GM23338 (cell line): ENCODE results near the gene SLC9A9. TPM values are rescaled to one million over a fixed set of nuclear protein-coding genes. Genes with fewer than 3 reads are reported as not detected.

Experiments
- ATAC-seq: fragments of 200-7000 bp; cut with Tn5 transposase; 3 replicates; pipeline ENCODE4 v1.9.1; 2020
- DNase-seq: peaks from one replicate; pipeline ENCODE4 v3.0.0-alpha.2; 2015; ENCODE audit warnings: low spot score
- H2AFZ ChIP-seq: fragments of 200-600 bp; sonication (generic); 2 replicates; pipeline ENCODE4 v1.8.0; 2016; ENCODE audit warnings: antibody characterized with exemption, mild to moderate bottlenecking, moderate library complexity
- H3F3A ChIP-seq: fragments of 200-600 bp; sonication (generic); replicated peaks from 2 replicates; pipeline ENCODE4 v1.8.0; 2017; ENCODE audit warnings: antibody characterized with exemption, mixed run types, low read depth
- H3K27ac ChIP-seq: fragments of 200-600 bp; sonication (generic); 2 replicates; pipeline ENCODE4 v1.6.1; 2016; ENCODE audit warnings: low read depth
- H3K27me3 ChIP-seq: fragments of 200-600 bp; sonication (generic); 2 replicates; pipeline ENCODE4 v1.8.0; 2016; ENCODE audit warnings: mild to moderate bottlenecking, mixed run types, moderate library complexity; ENCODE audit not compliant: insufficient read depth
- H3K36me3 ChIP-seq: fragments of 200-600 bp; sonication (generic); 2 replicates; pipeline ENCODE4 v1.8.0; 2016; ENCODE audit warnings: mild to moderate bottlenecking; ENCODE audit not compliant: insufficient read depth
- H3K4me1 ChIP-seq: fragments of 200-600 bp; sonication (generic); 2 replicates; pipeline ENCODE4 v1.8.0; 2016; ENCODE audit warnings: mild to moderate bottlenecking, moderate library complexity; ENCODE audit not compliant: insufficient read depth
- H3K4me2 ChIP-seq: fragments of 200-600 bp; sonication (generic); 2 replicates; pipeline ENCODE4 v1.7.1; 2017; ENCODE audit warnings: mixed run types
- H3K4me3 ChIP-seq: fragments of 200-600 bp; sonication (generic); 2 replicates; pipeline ENCODE4 v1.6.1; 2016; ENCODE audit warnings: mixed run types
- H3K79me2 ChIP-seq: fragments of 200-600 bp; sonication (generic); replicated peaks from 2 replicates; pipeline ENCODE4 v1.8.0; 2017; ENCODE audit warnings: mild to moderate bottlenecking; ENCODE audit not compliant: insufficient read depth
- H3K9me2 ChIP-seq: fragments of 200-600 bp; sonication (generic); 2 replicates; pipeline ENCODE4 v1.8.0; 2017; ENCODE audit not compliant: insufficient read depth
- H4K20me1 ChIP-seq: fragments of 200-600 bp; sonication (generic); replicated peaks from 2 replicates; pipeline ENCODE4 v1.8.0; 2017; ENCODE audit warnings: mild to moderate bottlenecking; ENCODE audit not compliant: insufficient read depth
- H3K27ac Mint-ChIP-seq: 2 replicates; pipeline ENCODE4 v1.8.0; 2020; ENCODE audit warnings: inconsistent platforms, mild to moderate bottlenecking, moderate library complexity, mixed read lengths
- H3K27me3 Mint-ChIP-seq: 3 replicates; pipeline ENCODE4 v1.8.0; 2022; ENCODE audit warnings: low read depth, mild to moderate bottlenecking, moderate library complexity, mixed read lengths, inconsistent platforms; ENCODE audit not compliant: insufficient read depth, poor library complexity
- H3K36me3 Mint-ChIP-seq: 3 replicates; pipeline ENCODE4 v1.8.0; 2021; ENCODE audit warnings: low read depth, mild to moderate bottlenecking, inconsistent platforms, moderate library complexity, mixed read lengths
- H3K4me1 Mint-ChIP-seq: 3 replicates; pipeline ENCODE4 v1.8.0; 2020; ENCODE audit warnings: mild to moderate bottlenecking, inconsistent platforms, mixed read lengths
- H3K4me3 Mint-ChIP-seq: 3 replicates; pipeline ENCODE4 v1.8.0; 2021; ENCODE audit warnings: moderate library complexity, mild to moderate bottlenecking, inconsistent platforms, mixed read lengths
- H3K9me3 Mint-ChIP-seq: 3 replicates; pipeline ENCODE4 v1.8.0; 2020; ENCODE audit warnings: moderate library complexity, mild to moderate bottlenecking, inconsistent platforms, mixed read lengths
- EZH2phosphoT487 ChIP-seq: fragments of 200-600 bp; sonication (generic); IDR thresholded peaks from one replicate; pipeline ENCODE4 v1.8.1; 2018; ENCODE audit warnings: antibody characterized with exemption; ENCODE audit not compliant: unreplicated experiment
- STAT1 ChIP-seq: IDR thresholded peaks from one replicate; pipeline ENCODE4 v1.6.1; 2016; ENCODE audit warnings: antibody characterized with exemption; ENCODE audit not compliant: unreplicated experiment
- ZNF114 ChIP-seq: fragments of 250-450 bp; sonication (Bioruptor Pico); IDR thresholded peaks from 2 replicates; pipeline ENCODE4 v1.5.0; 2020; ENCODE audit warnings: mild to moderate bottlenecking, moderate library complexity
- polyA plus RNA-seq: library from polyadenylated mRNA; unstranded; fragments of >200 nt; fragmentation: Nextera tagmentation; extraction: Ambion mirVana; gene quantifications from 2 replicates; pipeline ENCODE4 v1.2.1, GENCODE V29; 2016
- total RNA-seq: library from RNA; depleted of rRNA; stranded (reverse); fragments of >200 nt; shearing (Covaris generic); gene quantifications from 2 replicates; pipeline ENCODE4 v1.2.3, GENCODE V29; 2014
- TF ChIP-seq, protein P1 (sequence below): IDR thresholded peaks from 2 replicates; pipeline ENCODE4 v1.6.1; 2016; ENCODE audit warnings: antibody characterized with exemption
- TF ChIP-seq, protein P2 (sequence below), 2 experiments: fragments of 200-600 bp in 1 of 2; sonication (generic) in 1 of 2; conservative IDR thresholded peaks; 2 replicates each; pipeline versions ENCODE4 v1.5.1 to v1.6.1; 2016 to 2017; ENCODE audit warnings: antibody characterized with exemption in 2 of 2, low read depth in 2 of 2, mild to moderate bottlenecking in 2 of 2, moderate library complexity in 1 of 2

Gene SLC9A9
- total and polyA plus RNA-seq, 2 experiments from 2014 or later, result 1.3 to 1.6 TPM

DNA sequence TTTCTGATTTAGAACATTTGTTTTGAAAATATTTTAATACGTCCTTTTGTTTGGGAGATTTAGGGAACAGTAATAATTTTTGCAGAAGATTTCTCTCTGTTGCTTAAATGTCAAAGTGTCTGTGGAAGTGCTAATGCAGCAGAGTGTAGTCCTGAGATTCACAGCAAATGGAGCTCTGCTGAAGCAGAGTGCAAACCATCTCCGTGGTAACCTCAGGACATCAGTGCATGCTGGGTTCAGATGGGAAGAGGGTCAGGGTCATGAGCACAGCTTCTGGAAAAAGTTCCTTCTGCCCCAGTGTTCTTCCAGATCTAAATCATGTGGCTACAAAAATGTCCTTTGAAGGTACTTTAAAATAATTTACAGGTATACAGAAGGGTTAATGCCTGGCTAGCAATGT is 39.9 kb upstream of the SLC9A9 start:
- DNase-seq (peak; percentile 10), ATAC-seq (peak; percentile 54)
- Mint-ChIP-seq H3K27ac (peak overlapping the region; percentile 53; the same call in 1 of the 2 replicates), H3K36me3 (peaks cover 3% of the 10 kb centered on the region; the same call in 1 of the 3 replicates), H3K4me1 (peaks cover 31% of the 10 kb centered on the region), H3K4me3 (no peak overlapping the region; the same call in 2 of the 3 replicates), H3K9me3 (0 out of 3 replicates have a peak, but pooled peaks cover 3% of the 10 kb centered on the region), H3K27me3 (peaks cover 7% of the 10 kb centered on the region)
- Histone ChIP-seq H4K20me1 (no peaks in the 10 kb centered on the region), H3K4me2 (0 out of 2 replicates have a peak overlapping the region, but pooled peaks have one; percentile 60), H2AFZ (peak overlapping the region; percentile 49), H3K79me2 (no peaks in the 10 kb centered on the region), H3K4me1 (peaks cover 24% of the 10 kb centered on the region), H3K36me3 (no peaks in the 10 kb centered on the region), H3K27ac (no peak overlapping the region), H3F3A (no peaks in the 10 kb centered on the region), H3K27me3 (no peaks in the 10 kb centered on the region), H3K4me3 (no peak overlapping the region), H3K9me2 (no peaks in the 10 kb centered on the region)
- TF ChIP-seq ZNF114 (CRISPR knock-in tag) (no peak), EZH2phosphoT487 (no peak), STAT1 (no peak)
- TF ChIP-seq, protein P1, sequence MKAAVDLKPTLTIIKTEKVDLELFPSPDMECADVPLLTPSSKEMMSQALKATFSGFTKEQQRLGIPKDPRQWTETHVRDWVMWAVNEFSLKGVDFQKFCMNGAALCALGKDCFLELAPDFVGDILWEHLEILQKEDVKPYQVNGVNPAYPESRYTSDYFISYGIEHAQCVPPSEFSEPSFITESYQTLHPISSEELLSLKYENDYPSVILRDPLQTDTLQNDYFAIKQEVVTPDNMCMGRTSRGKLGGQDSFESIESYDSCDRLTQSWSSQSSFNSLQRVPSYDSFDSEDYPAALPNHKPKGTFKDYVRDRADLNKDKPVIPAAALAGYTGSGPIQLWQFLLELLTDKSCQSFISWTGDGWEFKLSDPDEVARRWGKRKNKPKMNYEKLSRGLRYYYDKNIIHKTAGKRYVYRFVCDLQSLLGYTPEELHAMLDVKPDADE, result no peak

GRCh38 chr3:143885780-143886427 is 37.6 kb upstream of the SLC9A9 start:
- no peaks in the 10 kb centered on the region for H3K79me2 ChIP-seq
- H3K36me3 Mint-ChIP-seq, result peaks cover 3% of the 10 kb centered on the region; the same call in 1 of the 3 replicates
- H3K27ac ChIP-seq, result no peak overlapping the region
- no peak overlapping the region for H3K4me3 ChIP-seq
- H3K27ac Mint-ChIP-seq, result no peak overlapping the region
- no peak overlapping the region for H3K4me2 ChIP-seq
- no peaks in the 10 kb centered on the region for H3F3A ChIP-seq
- no peaks in the 10 kb centered on the region for H3K27me3 ChIP-seq
- TF ChIP-seq, protein P2, sequence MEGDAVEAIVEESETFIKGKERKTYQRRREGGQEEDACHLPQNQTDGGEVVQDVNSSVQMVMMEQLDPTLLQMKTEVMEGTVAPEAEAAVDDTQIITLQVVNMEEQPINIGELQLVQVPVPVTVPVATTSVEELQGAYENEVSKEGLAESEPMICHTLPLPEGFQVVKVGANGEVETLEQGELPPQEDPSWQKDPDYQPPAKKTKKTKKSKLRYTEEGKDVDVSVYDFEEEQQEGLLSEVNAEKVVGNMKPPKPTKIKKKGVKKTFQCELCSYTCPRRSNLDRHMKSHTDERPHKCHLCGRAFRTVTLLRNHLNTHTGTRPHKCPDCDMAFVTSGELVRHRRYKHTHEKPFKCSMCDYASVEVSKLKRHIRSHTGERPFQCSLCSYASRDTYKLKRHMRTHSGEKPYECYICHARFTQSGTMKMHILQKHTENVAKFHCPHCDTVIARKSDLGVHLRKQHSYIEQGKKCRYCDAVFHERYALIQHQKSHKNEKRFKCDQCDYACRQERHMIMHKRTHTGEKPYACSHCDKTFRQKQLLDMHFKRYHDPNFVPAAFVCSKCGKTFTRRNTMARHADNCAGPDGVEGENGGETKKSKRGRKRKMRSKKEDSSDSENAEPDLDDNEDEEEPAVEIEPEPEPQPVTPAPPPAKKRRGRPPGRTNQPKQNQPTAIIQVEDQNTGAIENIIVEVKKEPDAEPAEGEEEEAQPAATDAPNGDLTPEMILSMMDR (conservative IDR thresholded peaks at IDR 0.05; ENCODE audit: low read depth in 2 of 2), result peak; percentile 82 to 88
- TF ChIP-seq, protein P1, result no peak
- H3K27me3 Mint-ChIP-seq, result peaks cover 7% of the 10 kb centered on the region
- no peaks in the 10 kb centered on the region for H4K20me1 ChIP-seq
- no peaks in the 10 kb centered on the region for H3K36me3 ChIP-seq
- H3K9me3 Mint-ChIP-seq, result 0 out of 3 replicates have a peak, but pooled peaks cover 3% of the 10 kb centered on the region
- H2AFZ ChIP-seq, result no peak overlapping the region
- H3K9me2 ChIP-seq, result no peaks in the 10 kb centered on the region
- no peak overlapping the region for H3K4me3 Mint-ChIP-seq
- peak; percentile 68 for ATAC-seq
- DNase-seq, result peak; percentile 74
- H3K4me1 ChIP-seq, result peaks cover 24% of the 10 kb centered on the region
- peaks cover 31% of the 10 kb centered on the region for H3K4me1 Mint-ChIP-seq
